GM19023 (cell line): ENCODE results near the gene PMM2.
"Not testable (repeated sequence)": the region's sequence is repeated elsewhere in the genome, so short reads cannot be mapped to it uniquely, and the experiment has no call there.

Experiments used
- ATAC-seq: cut with Tn5 transposase; IDR thresholded peaks from one replicate; pipeline ENCODE4 v1.9.1; 2021; ENCODE audit warnings: mild to moderate bottlenecking, moderate library complexity; ENCODE audit not compliant: unreplicated experiment

Gene PMM2

GRCh38 chr16:8866118-8866883, 68.7 kb downstream of the PMM2 start:
- no peak for ATAC-seq

DNA sequence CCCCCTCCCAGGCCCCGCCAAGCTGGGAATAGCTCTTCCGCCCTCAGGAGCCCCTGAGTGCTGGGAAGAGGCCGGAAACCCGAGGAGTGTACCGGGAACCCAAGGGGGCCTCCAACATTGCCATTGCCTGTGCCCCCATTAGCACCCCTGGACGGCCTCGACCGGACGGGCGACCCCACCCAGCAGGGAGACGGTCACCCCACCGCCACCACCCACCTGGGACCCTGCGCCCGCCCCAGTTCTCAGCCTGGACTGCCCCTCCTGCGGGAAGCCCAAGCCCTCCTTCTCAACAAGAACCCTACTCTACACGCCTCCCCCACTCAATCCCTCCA, 69.2 kb downstream of the PMM2 start:
- ATAC-seq = no peak

GRCh38 chr16:8867216-8867931, 69.7 kb downstream of the PMM2 start:
- ATAC-seq = no peak

DNA sequence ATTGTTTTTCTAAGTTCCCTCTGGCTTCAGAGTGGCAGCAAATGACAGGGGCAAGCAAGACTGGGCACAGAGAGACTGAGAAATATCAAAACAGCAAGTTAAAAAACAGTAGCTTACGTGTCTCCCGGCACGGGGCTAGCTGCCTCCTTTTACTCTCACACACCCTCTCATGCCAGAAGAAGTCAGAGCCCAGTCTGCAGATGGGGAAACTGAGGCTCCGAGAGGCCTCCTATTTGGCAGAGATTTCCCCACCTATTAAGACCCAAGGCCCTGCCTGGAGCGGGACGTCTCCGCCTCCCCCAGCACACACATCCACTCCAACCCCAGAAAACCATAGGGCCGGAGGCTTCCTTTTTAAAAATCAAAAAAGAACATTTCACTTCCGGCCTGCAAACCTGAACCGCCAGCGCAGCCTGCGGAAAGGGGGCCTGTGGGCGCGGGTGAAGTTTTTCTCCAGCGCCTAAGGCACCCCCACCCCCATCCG, 70.3 kb downstream of the PMM2 start:
- ATAC-seq = no peak

DNA sequence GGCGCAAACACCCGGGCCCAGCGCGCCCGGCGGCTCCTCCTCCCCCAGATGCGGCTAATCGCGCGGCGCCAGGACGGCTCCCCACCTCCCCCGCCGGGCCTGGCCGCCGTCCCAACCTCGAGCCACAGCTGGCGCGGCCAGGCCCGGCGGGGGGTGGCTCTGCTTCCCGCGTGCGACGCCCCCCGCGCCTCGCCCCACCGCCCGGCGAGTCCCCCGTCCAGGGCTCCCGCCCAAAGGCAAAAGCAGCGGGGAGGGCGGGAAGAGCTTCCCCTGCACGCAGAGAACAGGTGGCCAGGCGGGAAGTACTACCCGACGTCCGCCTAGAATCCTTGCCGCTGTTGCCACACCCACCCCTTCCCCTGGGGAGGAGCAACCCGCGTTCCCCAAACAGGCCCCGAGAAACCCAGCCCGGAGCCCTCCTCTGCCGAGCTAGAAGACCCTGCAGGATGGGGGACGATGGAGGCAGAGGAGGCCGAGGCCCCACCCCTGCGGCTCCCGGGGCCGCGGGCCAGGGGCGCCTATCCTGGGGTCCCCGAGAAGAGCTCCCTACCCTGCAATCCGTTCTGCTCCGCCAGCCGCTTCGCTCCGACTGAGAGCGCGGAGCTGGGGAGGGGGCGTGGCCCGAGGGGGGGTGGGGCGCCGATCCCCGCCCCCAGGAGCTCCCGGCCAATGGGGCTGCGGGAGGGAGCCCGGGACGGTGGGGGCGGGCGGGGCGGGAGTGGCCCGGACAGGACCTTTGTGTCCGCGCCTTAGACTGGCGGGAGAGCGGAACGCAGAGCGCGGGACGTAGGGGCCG, 71.0 kb downstream of the PMM2 start, which contains the start of gene CARHSP1:
Gene CARHSP1 (minus strand): TSS at position 591 of the 796 bp plus-strand sequence. CDS start 9,678 bp downstream, outside the sequence.
- ATAC-seq = peak; percentile 71

DNA sequence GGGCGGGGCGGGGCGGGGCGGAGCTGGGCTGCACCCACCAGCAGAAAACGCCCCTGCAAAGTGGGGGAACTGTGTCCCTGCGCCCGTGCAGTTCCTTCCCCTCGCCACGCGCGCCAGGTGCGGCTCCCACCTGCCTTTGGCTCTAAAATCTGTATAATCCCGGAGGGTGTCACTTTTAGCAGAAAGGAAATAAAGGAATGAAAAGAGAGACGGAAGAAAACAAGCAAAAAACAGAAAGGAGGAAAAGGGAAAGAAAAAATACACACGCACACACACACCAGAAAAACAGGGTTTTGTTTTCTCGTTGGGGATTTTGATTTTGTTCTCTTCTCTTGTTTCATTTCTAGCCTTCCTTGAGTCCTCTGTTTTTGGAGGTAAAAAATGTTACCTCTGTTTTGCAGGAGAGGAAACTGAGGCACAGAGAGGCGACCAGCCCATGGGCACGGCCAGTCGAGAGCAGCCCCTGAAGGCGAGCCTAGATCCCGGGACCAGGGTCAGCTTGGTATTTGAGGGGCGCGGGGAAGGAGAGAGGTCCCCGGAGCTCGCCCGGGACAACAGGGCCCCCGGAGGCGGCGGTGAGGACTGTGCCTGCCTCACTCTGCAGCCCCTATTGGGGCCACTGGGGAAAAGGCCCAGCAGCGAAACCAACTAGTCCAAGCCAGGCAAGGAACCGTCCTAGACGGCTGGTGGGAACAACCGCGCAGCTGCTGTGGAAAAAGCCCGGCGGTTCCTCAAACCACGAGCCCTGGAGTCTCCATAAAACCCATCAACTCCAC, 71.8 kb downstream of the PMM2 start:
- no peak for ATAC-seq

GRCh38 chr16:8869988-8870241, 72.3 kb downstream of the PMM2 start:
- ATAC-seq = not testable (repeated sequence)

GRCh38 chr16:8872071-8872470, 74.4 kb downstream of the PMM2 start:
- ATAC-seq = no peak

DNA sequence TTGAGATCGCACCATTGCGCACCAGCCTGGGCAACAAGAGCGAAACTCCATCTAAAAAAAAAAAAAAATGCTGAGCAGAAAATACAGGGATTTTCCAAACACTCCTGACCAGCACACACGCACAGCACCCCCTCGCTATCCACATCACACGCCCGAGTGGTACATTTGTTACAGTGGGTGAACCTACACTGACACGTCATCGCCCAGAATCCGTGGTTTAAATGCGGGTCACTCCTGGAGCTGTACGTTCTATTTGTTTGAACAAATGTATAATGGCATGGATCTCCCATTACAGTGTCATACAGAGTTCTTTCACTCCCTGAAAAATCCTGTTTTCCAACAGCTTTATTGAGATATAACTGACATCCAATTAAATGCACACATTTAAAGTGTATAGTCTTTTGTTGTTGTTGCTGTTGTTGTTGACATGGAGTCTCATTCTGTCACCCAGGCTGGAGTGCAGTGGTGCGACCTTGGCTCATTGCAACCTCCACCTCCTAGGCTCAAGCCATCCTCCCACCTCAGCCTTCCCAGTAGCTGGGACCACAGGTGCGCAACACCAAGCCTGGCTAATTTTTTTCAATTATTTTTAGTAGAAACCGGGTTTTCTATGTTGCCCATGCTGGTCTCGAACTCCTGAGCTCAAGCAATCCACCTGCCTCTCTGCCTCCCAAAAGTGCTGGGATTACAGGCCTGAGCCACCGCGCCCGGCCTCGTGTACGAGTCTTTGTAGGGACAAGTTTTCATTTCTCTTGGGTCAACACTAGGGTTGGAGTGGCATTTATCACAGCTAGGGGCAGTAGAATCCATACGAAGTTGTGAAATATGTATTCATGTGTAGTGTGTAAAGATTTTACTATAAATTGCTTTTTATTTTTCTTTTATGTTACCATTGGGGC, 75.6 kb downstream of the PMM2 start:
- ATAC-seq = no peak

GRCh38 chr16:8873866-8874195, 76.2 kb downstream of the PMM2 start:
- not testable (repeated sequence) for ATAC-seq

DNA sequence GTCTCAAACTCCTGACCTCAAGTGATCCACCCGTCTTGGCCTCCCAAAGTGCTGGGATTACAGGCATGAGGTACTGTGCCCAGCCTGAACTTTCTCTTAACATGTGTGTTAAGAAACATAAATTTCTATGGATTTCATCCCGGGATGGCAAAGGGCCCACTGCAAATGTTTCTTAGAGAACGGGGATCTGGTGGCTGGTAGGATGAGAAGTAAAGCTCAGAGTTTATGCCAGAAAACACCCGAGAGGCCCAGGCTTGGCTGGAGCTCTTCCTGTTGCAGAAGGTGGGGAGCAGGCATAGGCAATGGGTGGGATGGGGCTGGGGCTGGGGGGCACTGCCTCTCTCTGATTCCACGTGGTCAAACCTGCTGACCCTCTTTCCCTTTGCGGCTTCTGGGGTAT, 76.7 kb downstream of the PMM2 start:
- no peak for ATAC-seq

DNA sequence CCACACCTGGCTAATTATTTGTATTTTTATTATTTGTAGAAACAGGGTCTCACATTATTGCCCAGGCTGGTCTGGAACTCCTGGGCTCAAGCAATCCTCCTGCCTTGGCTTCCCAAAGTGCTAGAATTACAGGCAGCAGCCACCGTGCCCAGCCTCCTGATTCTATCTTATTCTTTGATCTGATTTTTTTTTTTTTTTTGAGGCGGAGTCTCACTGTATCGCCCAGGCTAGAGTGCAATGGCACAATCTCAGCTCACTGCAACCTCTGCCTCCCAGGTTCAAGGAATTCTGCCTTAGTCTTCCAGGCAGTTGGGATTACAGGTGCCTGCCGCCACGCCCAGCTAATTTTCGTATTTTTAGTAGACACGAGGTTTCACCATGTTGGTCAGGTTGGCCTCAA, 77.7 kb downstream of the PMM2 start:
- ATAC-seq = not testable (repeated sequence)

DNA sequence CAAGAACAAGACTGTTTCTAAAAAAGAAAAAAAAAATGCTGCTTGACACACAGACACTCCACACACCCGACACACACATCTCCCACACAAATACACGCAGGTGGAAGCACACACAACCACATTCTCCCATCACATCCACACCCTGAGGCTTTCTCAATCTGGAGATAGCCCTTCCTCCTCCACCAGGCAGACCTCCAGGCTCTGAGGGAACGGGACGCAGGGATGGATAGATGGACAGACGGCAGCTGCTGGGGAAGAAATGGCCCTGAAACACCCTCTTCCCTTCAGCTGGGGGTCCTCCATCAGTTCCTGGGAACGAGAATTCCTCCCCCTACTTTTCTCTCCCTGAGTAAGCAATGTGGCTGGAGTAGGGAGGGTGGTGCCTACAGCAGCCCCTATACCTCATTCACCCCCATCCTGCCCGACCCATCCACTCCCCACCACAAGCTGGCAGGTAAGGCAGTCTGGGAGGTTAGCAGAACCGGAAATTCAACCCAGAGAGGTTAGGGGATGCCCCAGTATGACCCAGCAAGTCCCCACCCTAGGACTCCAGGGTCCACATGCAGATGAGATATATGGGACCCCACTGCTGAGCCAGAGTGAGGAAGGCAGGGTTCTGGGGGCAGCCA, 80.4 kb downstream of the PMM2 start:
- ATAC-seq = no peak

DNA sequence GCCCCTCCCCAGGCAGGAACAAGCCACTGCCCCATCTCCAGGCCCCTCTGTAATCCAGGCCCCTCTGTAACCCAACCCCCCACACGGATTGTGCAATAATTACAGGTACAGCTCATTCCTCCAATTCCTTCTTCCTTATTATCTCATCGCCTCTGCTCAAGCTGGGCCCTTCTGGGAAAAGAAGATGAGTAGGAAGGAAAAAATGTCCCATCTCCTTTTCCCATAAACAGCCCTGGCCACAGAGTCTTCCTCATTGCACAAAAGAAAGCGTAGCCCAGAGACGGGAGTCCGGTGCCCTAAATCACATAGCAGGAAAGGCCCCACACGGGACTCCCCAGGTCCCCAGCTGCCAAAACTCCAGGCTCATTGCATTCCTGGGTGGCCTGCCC, 80.9 kb downstream of the PMM2 start:
- ATAC-seq = no peak

- ATAC-seq = no peak
Observed at GRCh38 chr16:8880839-8881510, 83.3 kb downstream of the PMM2 start.

GRCh38 chr16:8882041-8882617, 84.5 kb downstream of the PMM2 start, which contains the start of gene LITAFD:
TSS of gene LITAFD (plus strand) at chr16:8882351. CDS start at chr16:8884356, 2,005 bp downstream.
- no peak for ATAC-seq

DNA sequence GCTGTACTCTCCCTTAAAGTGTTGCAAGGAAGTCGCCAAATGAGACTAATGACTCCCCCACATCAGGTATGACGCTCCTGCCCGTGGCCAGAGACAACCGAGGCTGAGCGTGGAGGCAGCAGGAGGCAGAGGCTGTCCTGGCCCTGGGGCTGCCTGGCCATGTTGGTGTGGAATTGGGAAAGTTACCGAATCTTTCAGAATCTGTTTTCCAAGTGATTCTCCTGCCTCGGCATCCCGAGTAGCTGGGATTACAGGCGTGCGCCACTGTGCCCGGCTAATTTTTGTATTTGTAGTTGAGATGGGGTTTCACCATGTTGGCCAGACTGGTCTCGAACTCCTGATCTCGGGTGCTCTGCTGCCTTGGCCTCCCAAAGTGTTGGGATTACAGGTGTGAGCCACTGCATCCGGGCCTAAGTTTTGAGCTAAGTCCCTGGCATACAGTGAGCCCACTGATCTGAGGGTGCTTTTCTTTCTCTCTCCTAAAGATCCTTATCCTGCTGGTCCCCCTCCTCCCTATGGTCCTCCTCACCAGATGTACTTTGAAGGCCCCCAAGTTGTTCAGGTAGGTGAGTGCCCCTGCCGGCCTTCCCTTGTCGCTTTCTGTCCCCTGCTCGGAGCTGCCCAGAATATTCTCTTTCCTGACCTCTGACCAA, 85.2 kb downstream of the PMM2 start:
- no peak for ATAC-seq
